Epithelial cell of esophagus (primary cell): ENCODE measurements around the gene DCAF5.

Source experiments
- DNase-seq: peaks from one replicate; pipeline ENCODE4 v3.0.0; 2010; ENCODE audit warnings: low read depth
- H3K4me3 ChIP-seq: 2 replicates; pipeline ENCODE4 v1.5.1; 2011; ENCODE audit warnings: mild to moderate bottlenecking, low read length, control low read depth
- CTCF ChIP-seq: IDR thresholded peaks from 2 replicates; pipeline ENCODE4 v1.5.1; 2011; ENCODE audit warnings: low read depth, mild to moderate bottlenecking, low read length, control low read depth, inconsistent platforms; ENCODE audit not compliant: insufficient read depth; ENCODE audit errors: missing control alignments

DCAF5 gene

GRCh38 chr14:69141550-69141949 is 11.4 kb downstream of the DCAF5 start:
- DNase-seq: no peak
- TF ChIP-seq CTCF: no peak
- no peak overlapping the region for H3K4me3 ChIP-seq

- no peak for DNase-seq
- no peak for TF ChIP-seq CTCF
These were observed 13.2 kb downstream of the DCAF5 start for GRCh38 chr14:69139743-69140142.

GRCh38 chr14:69137843-69138535 is 14.9 kb downstream of the DCAF5 start:
- no peak for TF ChIP-seq CTCF
- DNase-seq: peak; percentile 92
- H3K4me3 ChIP-seq: no peak overlapping the region

More at GRCh38 chr14:69139743-69140142, 13.2 kb downstream of the DCAF5 start:
- H3K4me3 ChIP-seq: no peak overlapping the region

- no peak for DNase-seq
- H3K4me3 ChIP-seq: no peak overlapping the region
- no peak for TF ChIP-seq CTCF
These were observed 15.5 kb downstream of the DCAF5 start for GRCh38 chr14:69137416-69137815.

GRCh38 chr14:69135133-69135532 is 17.8 kb downstream of the DCAF5 start:
- no peak overlapping the region for H3K4me3 ChIP-seq
- TF ChIP-seq CTCF: no peak
- DNase-seq: no peak

DNA sequence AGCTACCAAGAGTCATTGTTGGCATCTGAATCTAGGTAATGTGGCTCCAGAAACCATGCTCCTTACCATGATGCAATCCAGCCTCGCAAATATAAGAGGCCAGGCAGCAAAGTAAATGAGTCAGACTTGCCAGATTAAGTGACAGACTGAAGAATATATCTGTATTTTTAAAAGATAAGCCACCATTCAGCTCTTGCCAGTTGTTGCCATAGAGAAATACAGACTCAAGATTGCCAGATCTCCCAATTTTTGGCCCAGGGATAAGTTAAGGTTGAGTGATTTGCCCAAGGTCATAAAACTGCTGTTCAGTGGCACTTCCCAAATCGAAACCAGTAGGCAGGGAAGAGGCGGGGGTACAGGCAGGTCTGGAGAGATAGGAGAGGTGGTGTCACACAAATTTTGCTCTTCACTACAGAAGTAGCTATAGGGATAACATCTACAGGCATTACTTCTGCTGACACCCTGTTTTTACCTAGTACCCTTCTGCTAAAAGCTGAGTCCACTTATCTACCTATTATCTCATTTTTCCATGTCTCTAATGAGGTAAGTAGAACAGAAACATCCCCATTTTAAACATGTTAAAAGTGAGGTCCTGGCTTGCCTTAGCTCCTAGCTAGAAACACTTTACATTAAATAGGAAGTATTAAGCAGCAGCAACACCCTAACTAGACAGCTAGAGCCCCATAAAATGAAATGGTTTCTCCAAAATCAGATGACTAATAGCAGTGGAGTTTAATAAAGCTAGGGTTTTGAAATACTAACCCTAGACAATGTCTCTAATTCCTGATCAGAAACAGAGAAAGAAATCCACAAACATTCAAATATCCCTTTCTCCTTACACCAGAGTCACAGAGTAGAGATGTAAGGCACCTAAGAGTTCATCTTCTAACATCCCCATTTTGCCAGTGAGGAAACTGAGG is 19.5 kb downstream of the DCAF5 start:
- H3K4me3 ChIP-seq: no peak overlapping the region
- no peak for TF ChIP-seq CTCF
- DNase-seq: peak; percentile 80
